Brain microvascular endothelial cell (primary cell): ENCODE measurements around the gene CDK11B.

Experiments used
- DNase-seq: peaks from one replicate; pipeline ENCODE4 v3.0.0-alpha.2; 2020
- H3K27ac ChIP-seq: fragments of 250-450 bp; sonication (Bioruptor Pico); 2 replicates; pipeline ENCODE4 v1.5.1; 2020; ENCODE audit warnings: mild to moderate bottlenecking, moderate library complexity
- H3K27me3 ChIP-seq: fragments of 250-450 bp; sonication (Bioruptor Pico); replicated peaks from 2 replicates; pipeline ENCODE4 v1.5.1; 2020; ENCODE audit warnings: mild to moderate bottlenecking
- H3K36me3 ChIP-seq: fragments of 250-450 bp; sonication (Bioruptor Pico); replicated peaks from 2 replicates; pipeline ENCODE4 v1.5.1; 2020; ENCODE audit warnings: mild to moderate bottlenecking
- H3K4me3 ChIP-seq: 2 replicates; pipeline ENCODE4 v1.5.1; 2011; ENCODE audit warnings: low read depth, mild to moderate bottlenecking, control low read depth, low read length, moderate library complexity
- CTCF ChIP-seq: IDR thresholded peaks from 2 replicates; pipeline ENCODE4 v1.5.1; 2011; ENCODE audit warnings: low read depth, mild to moderate bottlenecking, moderate library complexity, low read length, control low read depth, inconsistent platforms; ENCODE audit errors: missing control alignments
- in situ Hi-C: cut with HindIII; loops from 2 replicates; pipeline ENCODE4 v1.10.0; 2017; ENCODE audit warnings: low sequenced_read_pairs, low pct_ligation_motif_present

The CDK11B gene

GRCh38 chr1:1591452-1591851, 67.4 kb downstream of the CDK11B start:
- Histone ChIP-seq H3K4me3 (no peak overlapping the region), H3K27ac (no peak overlapping the region), H3K36me3 (no peaks in the 10 kb centered on the region), H3K27me3 (peaks cover 7% of the 10 kb centered on the region)
- TF ChIP-seq CTCF = no peak
- in situ Hi-C loops = no loop called here
- no peak for DNase-seq
